ENCODE results near the gene POM121C. TPM values are rescaled to one million over a fixed set of nuclear protein-coding genes. Genes with fewer than 3 reads are reported as not detected.
"Not testable (repeated sequence)": the region's sequence is repeated elsewhere in the genome, so short reads cannot be mapped to it uniquely, and the experiment has no call there.

POM121C gene
- total RNA-seq, 2 experiments from 2014 or later, result 19.9 to 101 TPM

DNA sequence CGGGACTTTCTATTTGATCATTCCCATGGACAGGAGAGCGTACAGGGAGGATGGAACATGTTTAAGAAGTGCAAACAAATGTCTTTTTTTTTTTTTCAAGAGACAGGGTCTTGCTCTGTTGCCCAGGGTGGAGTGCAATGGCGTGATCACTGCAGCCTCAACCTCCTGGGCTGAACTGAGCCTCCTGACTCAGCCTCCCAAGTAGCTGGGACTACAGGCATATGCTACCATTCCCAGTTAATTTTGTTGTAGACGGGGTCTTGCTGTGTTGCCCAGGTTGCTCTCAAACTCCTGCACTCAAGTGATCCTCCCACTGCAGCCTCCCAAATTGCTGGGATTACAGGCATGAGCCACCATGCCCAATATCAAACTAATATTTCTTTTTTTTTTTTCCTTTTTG is 46.5 kb upstream of the POM121C start:
- CTCF ChIA-PET (ENCODE audit: unreplicated experiment), result no interaction called here
- no TSS peak for BruUV-seq (replicated peaks)
- Histone ChIP-seq H3K9me3 (ENCODE audit: low read length) (no peaks in the 10 kb centered on the region), H3K79me2 (ENCODE audit: insufficient read depth, low read depth, low read length) (peaks cover 2% of the 10 kb centered on the region; the same call in 1 of the 2 replicates), H3K4me3 (ENCODE audit: low read depth, low read length, poor library complexity, severe bottlenecking) (no peak overlapping the region), H3K27ac (ENCODE audit: low read depth, low read length, poor library complexity, severe bottlenecking) (no peak overlapping the region), H3K4me1 (ENCODE audit: insufficient read depth, low read length, poor library complexity, severe bottlenecking) (peaks cover 6% of the 10 kb centered on the region), H4K20me1 (ENCODE audit: insufficient read depth, low read length) (no peaks in the 10 kb centered on the region), H3K36me3 (ENCODE audit: insufficient read depth, low read length) (peaks cover 7% of the 10 kb centered on the region; the same call in 1 of the 2 replicates), H2AFZ (ENCODE audit: low read length) (no peak overlapping the region), H3K4me2 (ENCODE audit: low read length) (no peak overlapping the region), H3K9me2 (ENCODE audit: insufficient read depth, low read length) (no peaks in the 10 kb centered on the region)
- POLR2A ChIA-PET, result interaction anchor here (1.2 kb wide), 1 partner anchor 158 kb away, joined by 3 read pairs; no protein-coding TSS in a partner anchor
- DNase-seq (ENCODE audit: low spot score), result no peak
- intact Hi-C loops (cut with micrococcal nuclease; ENCODE audit: unreplicated experiment), result no loop called here
- TF ChIP-seq CTCF (conservative IDR thresholded peaks at IDR 0.05; ENCODE audit: low read length), result no peak
- no peak for TF ChIP-seq EZH2phosphoT487 (IDR thresholded peaks at IDR 0.05; ENCODE audit: borderline replicate concordance, low read depth, low read length)

GRCh38 chr7:75531359-75531821 is 45.3 kb upstream of the POM121C start:
- Histone ChIP-seq H4K20me1 (ENCODE audit: insufficient read depth, low read length) (no peaks in the 10 kb centered on the region), H3K4me1 (ENCODE audit: insufficient read depth, low read length, poor library complexity, severe bottlenecking) (peaks cover 11% of the 10 kb centered on the region), H3K4me2 (ENCODE audit: low read length) (no peak overlapping the region), H3K9me2 (ENCODE audit: insufficient read depth, low read length) (no peaks in the 10 kb centered on the region), H2AFZ (ENCODE audit: low read length) (no peak overlapping the region), H3K27ac (ENCODE audit: low read depth, low read length, poor library complexity, severe bottlenecking) (no peak overlapping the region), H3K9me3 (ENCODE audit: low read length) (no peaks in the 10 kb centered on the region), H3K79me2 (ENCODE audit: insufficient read depth, low read depth, low read length) (peaks cover 15% of the 10 kb centered on the region; the same call in 1 of the 2 replicates), H3K36me3 (ENCODE audit: insufficient read depth, low read length) (no peaks in the 10 kb centered on the region), H3K4me3 (ENCODE audit: low read depth, low read length, poor library complexity, severe bottlenecking) (no peak overlapping the region)
- BruUV-seq (replicated peaks), result no TSS peak
- CTCF ChIA-PET (ENCODE audit: unreplicated experiment), result interaction anchor here (0.5 kb wide), 1 partner anchor 599 kb away, joined by 3 read pairs; no protein-coding TSS in a partner anchor
- POLR2A ChIA-PET, result interaction anchor here (0.6 to 1.2 kb wide), 2 partner anchors 159 to 210 kb away, joined by 3 read pairs; no protein-coding TSS in a partner anchor
- intact Hi-C loops (cut with micrococcal nuclease; ENCODE audit: unreplicated experiment), result no loop called here
- no peak for TF ChIP-seq EZH2phosphoT487 (IDR thresholded peaks at IDR 0.05; ENCODE audit: borderline replicate concordance, low read depth, low read length)
- TF ChIP-seq CTCF (conservative IDR thresholded peaks at IDR 0.05; ENCODE audit: low read length), result no peak
- DNase-seq (ENCODE audit: low spot score), result no peak

- H4K20me1 ChIP-seq (ENCODE audit: insufficient read depth, low read length); BruUV-seq (replicated peaks); H3K9me3 ChIP-seq (ENCODE audit: low read length); H3K9me2 ChIP-seq (ENCODE audit: insufficient read depth, low read length): not testable (repeated sequence)
- peaks cover 36% of the 10 kb centered on the region for H3K36me3 ChIP-seq (ENCODE audit: insufficient read depth, low read length)
- intact Hi-C loops (cut with micrococcal nuclease; ENCODE audit: unreplicated experiment), result loop anchor here (5.0 to 10.0 kb wide), 5 partner anchors 40 to 230 kb away; partner anchors contain the start of genes HIP1 and POM121C
- peak overlapping the region; percentile 98 for H3K4me3 ChIP-seq (ENCODE audit: low read depth, low read length, poor library complexity, severe bottlenecking)
- POLR2A ChIA-PET, result interaction anchor here (0.7 to 1.3 kb wide), 3 partner anchors 13 to 1262 kb away, joined by 3 to 4 read pairs (median 4); no protein-coding TSS in a partner anchor
- peaks cover 18% of the 10 kb centered on the region for H3K4me1 ChIP-seq (ENCODE audit: insufficient read depth, low read length, poor library complexity, severe bottlenecking)
- peaks cover 24% of the 10 kb centered on the region; the same call in 1 of the 2 replicates for H3K79me2 ChIP-seq (ENCODE audit: insufficient read depth, low read depth, low read length)
- peak overlapping the region; percentile 90 for H3K4me2 ChIP-seq (ENCODE audit: low read length)
- H3K27ac ChIP-seq (ENCODE audit: low read depth, low read length, poor library complexity, severe bottlenecking), result peak overlapping the region; percentile 50
- peak; percentile 11 for DNase-seq (ENCODE audit: low spot score)
- CTCF ChIA-PET (ENCODE audit: unreplicated experiment), result interaction anchor here (1.3 kb wide), 1 partner anchor 91 kb away, joined by 3 read pairs; no protein-coding TSS in a partner anchor
- peak overlapping the region; percentile 95; the same call in 1 of the 2 replicates for H2AFZ ChIP-seq (ENCODE audit: low read length)
Measured at GRCh38 chr7:75527224-75527722, 41.2 kb upstream of the POM121C start.

GRCh38 chr7:75521727-75522126 is 35.6 kb upstream of the POM121C start:
- H4K20me1 ChIP-seq (ENCODE audit: insufficient read depth, low read length); H3K4me2 ChIP-seq (ENCODE audit: low read length); CTCF ChIA-PET (ENCODE audit: unreplicated experiment); H3K27ac ChIP-seq (ENCODE audit: low read depth, low read length, poor library complexity, severe bottlenecking); H3K4me3 ChIP-seq (ENCODE audit: low read depth, low read length, poor library complexity, severe bottlenecking); POLR2A ChIA-PET; H3K9me3 ChIP-seq (ENCODE audit: low read length); H3K9me2 ChIP-seq (ENCODE audit: insufficient read depth, low read length); H2AFZ ChIP-seq (ENCODE audit: low read length); DNase-seq (ENCODE audit: low spot score); BruUV-seq (replicated peaks): not testable (repeated sequence)
- H3K79me2 ChIP-seq (ENCODE audit: insufficient read depth, low read depth, low read length), result peaks cover 22% of the 10 kb centered on the region; the same call in 1 of the 2 replicates
- H3K36me3 ChIP-seq (ENCODE audit: insufficient read depth, low read length), result peaks cover 75% of the 10 kb centered on the region
- H3K4me1 ChIP-seq (ENCODE audit: insufficient read depth, low read length, poor library complexity, severe bottlenecking), result peaks cover 10% of the 10 kb centered on the region
- intact Hi-C loops (cut with micrococcal nuclease; ENCODE audit: unreplicated experiment), result loop anchor here (10.0 kb wide), 1 partner anchor 213 kb away; the partner anchor contains the start of gene HIP1

DNA sequence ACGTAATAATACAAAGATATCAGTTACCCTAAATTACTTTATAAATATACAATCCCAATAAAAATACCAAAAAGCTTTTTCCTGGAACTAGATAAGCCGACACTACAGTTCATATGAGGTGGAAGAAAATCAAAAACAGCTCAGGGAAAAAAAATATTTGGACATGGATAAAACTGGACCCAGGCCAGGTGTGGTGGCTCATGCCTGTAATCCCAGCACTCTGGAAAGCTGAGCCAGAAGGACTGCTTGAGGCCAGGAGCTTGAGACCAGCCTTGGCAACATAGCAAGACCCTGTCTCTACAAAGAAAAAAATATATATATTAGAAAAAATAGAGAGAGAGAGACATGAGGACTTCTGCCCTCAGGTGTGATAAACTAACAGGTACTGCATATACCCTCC is 32.7 kb upstream of the POM121C start:
- H3K4me1 ChIP-seq (ENCODE audit: insufficient read depth, low read length, poor library complexity, severe bottlenecking); H3K4me3 ChIP-seq (ENCODE audit: low read depth, low read length, poor library complexity, severe bottlenecking); H2AFZ ChIP-seq (ENCODE audit: low read length); H3K79me2 ChIP-seq (ENCODE audit: insufficient read depth, low read depth, low read length); POLR2A ChIA-PET; H3K9me3 ChIP-seq (ENCODE audit: low read length); H4K20me1 ChIP-seq (ENCODE audit: insufficient read depth, low read length); DNase-seq (ENCODE audit: low spot score); BruUV-seq (replicated peaks); CTCF ChIA-PET (ENCODE audit: unreplicated experiment); H3K27ac ChIP-seq (ENCODE audit: low read depth, low read length, poor library complexity, severe bottlenecking); H3K4me2 ChIP-seq (ENCODE audit: low read length); intact Hi-C loops (cut with micrococcal nuclease; ENCODE audit: unreplicated experiment); H3K9me2 ChIP-seq (ENCODE audit: insufficient read depth, low read length): not testable (repeated sequence)
- peaks cover 63% of the 10 kb centered on the region for H3K36me3 ChIP-seq (ENCODE audit: insufficient read depth, low read length)

Measured in OCI-LY7 (cell line).